IMR-90 (cell line): ENCODE results near the gene PPP1R14B. TPM values are rescaled to one million over a fixed set of nuclear protein-coding genes. Genes with fewer than 3 reads are reported as not detected.
A peak's percentile ranks its signal among the peaks of the same experiment; 100 is the strongest.

Experiments
- ATAC-seq: fragments of 200-7000 bp; cut with Tn5 transposase; 2 replicates; pipeline ENCODE4 v1.9.1; 2020; ENCODE audit warnings: low read depth, mild to moderate bottlenecking, moderate library complexity
- BruUV-seq: library from RNA; stranded (reverse); fragments of 400-500 nt; replicated peaks from 2 replicates; lab custom pipeline; 2021; lab: Mats Ljungman, UMichigan
- CTCF ChIA-PET: fragments of 300-600 bp; formaldehyde crosslinking; extraction: SDS; loops from one replicate; lab custom pipeline; 2021; ENCODE audit warnings: antibody characterized with exemption; lab: Yijun Ruan, JAX
- POLR2A ChIA-PET: fragments of 300-600 bp; sonication (Branson Sonifier 250); formaldehyde crosslinking; loops from one replicate; lab custom pipeline; 2022; ENCODE audit warnings: antibody characterized with exemption; ENCODE audit not compliant: unreplicated experiment; lab: Charles Lee
- DNase-seq: peaks from one replicate; pipeline ENCODE4 v3.0.0; 2013
- H2AFZ ChIP-seq: replicated peaks from 2 replicates; pipeline ENCODE3; 2013; ENCODE audit warnings: low read length, mild to moderate bottlenecking; ENCODE audit not compliant: poor library complexity
- H2AK5ac ChIP-seq: 2 replicates; pipeline ENCODE4 v1.6.1; 2013; ENCODE audit warnings: low read depth, low read length, inconsistent platforms
- H2AK9ac ChIP-seq: replicated peaks from 2 replicates; pipeline ENCODE3; 2013; ENCODE audit warnings: mild to moderate bottlenecking, low read depth, low read length, moderate library complexity; ENCODE audit not compliant: poor library complexity
- H2BK120ac ChIP-seq: 2 replicates; pipeline ENCODE4 v1.6.1; 2013; ENCODE audit warnings: low read depth, low read length, inconsistent platforms
- H2BK15ac ChIP-seq: 3 replicates; pipeline ENCODE4 v1.6.1; 2013; ENCODE audit warnings: low read depth, low read length, inconsistent platforms
- H2BK20ac ChIP-seq: 2 replicates; pipeline ENCODE4 v1.6.1; 2013; ENCODE audit warnings: low read depth, mild to moderate bottlenecking, inconsistent platforms, low read length, moderate library complexity
- H2BK5ac ChIP-seq: 2 replicates; pipeline ENCODE4 v1.6.1; 2013; ENCODE audit warnings: mild to moderate bottlenecking, low read depth, low read length, inconsistent platforms; ENCODE audit not compliant: poor library complexity, severe bottlenecking
- H3K14ac ChIP-seq: replicated peaks from 2 replicates; pipeline ENCODE4 v1.6.1; 2013; ENCODE audit warnings: low read depth, low read length, inconsistent platforms
- H3K18ac ChIP-seq: 2 replicates; pipeline ENCODE4 v1.6.1; 2013; ENCODE audit warnings: low read depth, low read length, control low read depth
- H3K23ac ChIP-seq: 2 replicates; pipeline ENCODE4 v1.6.1; 2013; ENCODE audit warnings: low read depth, low read length, inconsistent platforms
- H3K27ac ChIP-seq: 2 replicates; pipeline ENCODE4 v1.5.1; 2013; ENCODE audit warnings: mild to moderate bottlenecking, control low read depth, low read length; ENCODE audit not compliant: insufficient read depth
- H3K27me3 ChIP-seq: 2 replicates; pipeline ENCODE4 v1.6.1; 2013; ENCODE audit warnings: low read length; ENCODE audit not compliant: control insufficient read depth, insufficient read depth
- H3K36me3 ChIP-seq: 2 replicates; pipeline ENCODE4 v1.6.1; 2013; ENCODE audit warnings: low read length, mixed read lengths; ENCODE audit not compliant: control insufficient read depth, insufficient read depth
- H3K4ac ChIP-seq: 2 replicates; pipeline ENCODE4 v1.6.1; 2013; ENCODE audit warnings: low read depth, low read length, inconsistent platforms
- H3K4me1 ChIP-seq: 2 replicates; pipeline ENCODE4 v1.6.1; 2013; ENCODE audit warnings: low read length, mixed read lengths; ENCODE audit not compliant: control insufficient read depth, insufficient read depth
- H3K4me2 ChIP-seq: 2 replicates; pipeline ENCODE4 v1.6.1; 2013; ENCODE audit warnings: low read depth, mild to moderate bottlenecking, control low read depth, low read length, moderate library complexity
- H3K4me3 ChIP-seq: 2 replicates; pipeline ENCODE4 v1.5.1; 2013; ENCODE audit warnings: low read depth, mild to moderate bottlenecking, control low read depth, low read length, moderate library complexity; ENCODE audit not compliant: insufficient read depth
- H3K56ac ChIP-seq: 2 replicates; pipeline ENCODE4 v1.6.1; 2013; ENCODE audit warnings: low read length, inconsistent platforms; ENCODE audit not compliant: insufficient read depth; ENCODE audit errors: extremely low read depth
- H3K79me1 ChIP-seq, 2 experiments: 2 replicates each; pipeline ENCODE4 v1.6.1; 2013; ENCODE audit warnings: low read length in 2 of 2, inconsistent platforms in 1 of 2, low read depth in 1 of 2
- H3K9ac ChIP-seq: 2 replicates; pipeline ENCODE4 v1.6.1; 2013; ENCODE audit warnings: low read depth, low read length, control low read depth
- H3K9me1 ChIP-seq: 2 replicates; pipeline ENCODE4 v1.6.1; 2013; ENCODE audit warnings: low read length, inconsistent platforms; ENCODE audit not compliant: insufficient read depth
- H3K9me3 ChIP-seq: 2 replicates; pipeline ENCODE4 v1.6.1; 2013; ENCODE audit warnings: low read length; ENCODE audit not compliant: control insufficient read depth, insufficient read depth
- H4K20me1 ChIP-seq: 2 replicates; pipeline ENCODE4 v1.6.1; 2013; ENCODE audit warnings: low read length, inconsistent platforms; ENCODE audit not compliant: insufficient read depth
- H4K5ac ChIP-seq: 2 replicates; pipeline ENCODE4 v1.6.1; 2013; ENCODE audit warnings: mild to moderate bottlenecking, low read depth, low read length, control low read depth
- H4K8ac ChIP-seq, 2 experiments: 2 replicates each; pipeline ENCODE4 v1.6.1; 2013; ENCODE audit warnings: low read depth in 2 of 2, low read length in 2 of 2, control low read depth in 1 of 2, inconsistent platforms in 1 of 2
- H4K91ac ChIP-seq: 2 replicates; pipeline ENCODE4 v1.6.1; 2013; ENCODE audit warnings: low read depth, low read length, inconsistent platforms; ENCODE audit not compliant: insufficient read depth
- CEBPB ChIP-seq: IDR thresholded peaks from 2 replicates; pipeline ENCODE4 v1.6.1; 2012; ENCODE audit warnings: low read depth, low read length, improper control_type of control experiment
- CHD1 ChIP-seq: IDR thresholded peaks from 2 replicates; pipeline ENCODE4 v1.6.1; 2012; ENCODE audit warnings: low read depth, low read length, improper control_type of control experiment
- MXI1 ChIP-seq: IDR thresholded peaks from 2 replicates; pipeline ENCODE4 v1.6.1; 2012; ENCODE audit warnings: low read depth, mild to moderate bottlenecking, low read length, moderate library complexity, borderline replicate concordance
- POLR2A ChIP-seq: IDR thresholded peaks from 2 replicates; pipeline ENCODE4 v1.6.1; 2012; ENCODE audit warnings: mild to moderate bottlenecking, low read depth, low read length
- RAD21 ChIP-seq: IDR thresholded peaks from 2 replicates; pipeline ENCODE4 v1.6.1; 2012; ENCODE audit warnings: low read length, improper control_type of control experiment
- WGBS, 2 experiments: methylation state at CpG; one replicate each; pipeline versions ENCODE4 v1.1.5 to v1.1.7; 2013; ENCODE audit warnings: missing lambda C conversion rate in 2 of 2; ENCODE audit not compliant: insufficient read length in 1 of 2; ENCODE audit errors: extremely low coverage in 2 of 2; 5-methylcytosine and 5-hydroxymethylcytosine counted together
- dilution Hi-C: fragments of 300-500 bp; cut with HindIII; formaldehyde crosslinking; loops from one replicate; pipeline ENCODE4 v1.14.3; 2018; ENCODE audit warnings: low sequenced_read_pairs; ENCODE audit not compliant: unreplicated experiment
- in situ Hi-C: fragments of 300-500 bp; cut with MboI; formaldehyde crosslinking; loops from 3 replicates; pipeline ENCODE4 v1.14.3; 2019; ENCODE audit warnings: low sequenced_read_pairs, inconsistent platforms, mixed read lengths
- intact Hi-C: fragments of 100-400 bp; cut with micrococcal nuclease; formaldehyde crosslinking; loops from 2 replicates; pipeline ENCODE4 v1.10.0; 2022
- polyA plus RNA-seq, 3 experiments: library from polyadenylated mRNA; depleted of rRNA; stranded (reverse); fragments of >200 nt; gene quantifications; 2 replicates each; pipeline ENCODE4 v1.2.3, GENCODE V29; 2012; ENCODE audit warnings: low replicate concordance in 1 of 3
- total RNA-seq: library from RNA; depleted of rRNA; stranded (reverse); fragments of >200 nt; gene quantifications from 2 replicates; pipeline ENCODE4 v1.2.3, GENCODE V29; 2012

The PPP1R14B gene
- total and polyA plus RNA-seq, 2 of the 4 experiments (the other 2 are of a cell fraction): 176 to 257 TPM

GRCh38 chr11:64269540-64270220 is 22.9 kb upstream of the PPP1R14B start (continued):
- TF ChIP-seq CHD1 (no peak), RAD21 (no peak; the same call in 1 of the 2 replicates), MXI1 (peak; percentile 26; the same call in 1 of the 2 replicates)

GRCh38 chr11:64268893-64269539 is 22.3 kb upstream of the PPP1R14B start:
- H2AK9ac ChIP-seq: peak overlapping the region; percentile 90
- H3K27me3 ChIP-seq: no peaks in the 10 kb centered on the region
- no TSS peak for BruUV-seq
- peak overlapping the region; percentile 94 for H2AK5ac ChIP-seq
- in situ Hi-C loops (no loop called here), dilution Hi-C loops (no loop called here), intact Hi-C loops (loop anchor here (1.0 kb wide), 1 partner anchor 39 kb away; the partner anchor contains the start of gene DNAJC4)
- H4K5ac ChIP-seq: peak overlapping the region; percentile 51
- 0 out of 2 replicates have a peak overlapping the region, but pooled peaks have one; percentile 20 for H2BK20ac ChIP-seq
- H3K4me1 ChIP-seq: peaks cover 11% of the 10 kb centered on the region
- ChIA-PET POLR2A (interaction anchor here (1.2 kb wide), 1 partner anchor 19 kb away, joined by 3 read pairs; no protein-coding TSS in a partner anchor), CTCF (interaction anchor here (1.3 to 1.5 kb wide), 2 partner anchors 8 to 65 kb away, joined by 3 read pairs; no protein-coding TSS in a partner anchor)
- H4K20me1 ChIP-seq: no peaks in the 10 kb centered on the region; the same call in 1 of the 2 replicates
- TF ChIP-seq CEBPB (peak; percentile 37; the same call in 1 of the 2 replicates), POLR2A (no peak)
- peak overlapping the region; percentile 67 for H2BK120ac ChIP-seq
- H3K27ac ChIP-seq: peak overlapping the region; percentile 76
- peak overlapping the region; percentile 74 for H3K23ac ChIP-seq
- H3K14ac ChIP-seq: peak overlapping the region; percentile 87
- peak overlapping the region; percentile 75 for H3K9ac ChIP-seq
- H3K4me2 ChIP-seq: peak overlapping the region; percentile 73
- peak overlapping the region; percentile 77 to 96 for H4K8ac ChIP-seq
- 20% methylated on average over 1 of the region's 34 CpGs; no CpG with 5 or more reads in 1 of the 2 experiments for WGBS, 2 experiments
- peak overlapping the region; percentile 1; the same call in 1 of the 2 replicates for H3K18ac ChIP-seq
- H3K79me1 ChIP-seq: peaks cover 9 to 33% of the 10 kb centered on the region in 2 experiments
- H4K91ac ChIP-seq: peak overlapping the region; percentile 94
- peak overlapping the region; percentile 61 for H2BK5ac ChIP-seq
- peak; percentile 41 for DNase-seq
- H3K9me3 ChIP-seq: no peaks in the 10 kb centered on the region
- peaks cover 5% of the 10 kb centered on the region; the same call in 1 of the 2 replicates for H3K9me1 ChIP-seq
- peak overlapping the region; percentile 88 for H3K4ac ChIP-seq
- peak; percentile 10 for ATAC-seq
- H2BK15ac ChIP-seq: 0 out of 3 replicates have a peak overlapping the region, but pooled peaks have one; percentile 39
- H2AFZ ChIP-seq: peak overlapping the region; percentile 96
- peak overlapping the region; percentile 82 for H3K56ac ChIP-seq
- H3K36me3 ChIP-seq: peaks cover 10% of the 10 kb centered on the region; the same call in 1 of the 2 replicates
- peak overlapping the region; percentile 56 for H3K4me3 ChIP-seq
